Left lobe of liver (tissue), 2 donors: Measurements from ENCODE around the gene DGLUCY. TPM values are rescaled to one million over a fixed set of nuclear protein-coding genes. Genes with fewer than 3 reads are reported as not detected.
"Not testable (repeated sequence)": the region's sequence is repeated elsewhere in the genome, so short reads cannot be mapped to it uniquely, and the experiment has no call there.

Experiments
- ATAC-seq: fragments of 200-7000 bp; cut with Tn5 transposase; one replicate; pipeline ENCODE4 v1.9.1; 2020; ENCODE audit warnings: mild to moderate bottlenecking, moderate library complexity
- DNase-seq: peaks from one replicate; pipeline ENCODE4 v3.0.0-alpha.2; 2020; ENCODE audit warnings: low spot score
- total RNA-seq: library from RNA; stranded (reverse); gene quantifications from one replicate; pipeline ENCODE4 v1.2.1, GENCODE V29; 2021
- donor health status: DM: no; HTN: no; CAD: no; lungs with moderate emphysema.
- donor health status: DM: no; HTN: yes; CAD: no.

The DGLUCY gene
- total RNA-seq, 1 donor from 2014 or later, result 53.1 TPM

- ATAC-seq (no peak), DNase-seq (no peak)
These were observed 10.8 kb upstream of the DGLUCY start for GRCh38 chr14:91103116-91103515.

GRCh38 chr14:91108941-91109611 is 4.8 kb upstream of the DGLUCY start:
- ATAC-seq, result no peak
- no peak for DNase-seq

GRCh38 chr14:91111443-91111842 is 2.4 kb upstream of the DGLUCY start:
- ATAC-seq (no peak), DNase-seq (no peak)

- ATAC-seq (no peak), DNase-seq (no peak)
These were observed 1.7 kb upstream of the DGLUCY start for GRCh38 chr14:91112194-91112593.

GRCh38 chr14:91114079-91115065 is 499 bp downstream of the DGLUCY start:
- DNase-seq, result peak; percentile 73

GRCh38 chr14:91115986-91116770 is 2.3 kb downstream of the DGLUCY start:
- ATAC-seq (no peak), DNase-seq (no peak)

More at GRCh38 chr14:91114079-91115065, 499 bp downstream of the DGLUCY start:
- peak; percentile 83 for ATAC-seq

- DNase-seq (no peak), ATAC-seq (no peak)
These were observed 3.2 kb downstream of the DGLUCY start for GRCh38 chr14:91116913-91117588.

- ATAC-seq, result no peak
These were observed 4.1 kb downstream of the DGLUCY start for GRCh38 chr14:91117960-91118359.

GRCh38 chr14:91118511-91119068 is 4.7 kb downstream of the DGLUCY start:
- DNase-seq, result no peak
- no peak for ATAC-seq

More at GRCh38 chr14:91117960-91118359, 4.1 kb downstream of the DGLUCY start:
- DNase-seq, result no peak

GRCh38 chr14:91119556-91120311 is 5.9 kb downstream of the DGLUCY start:
- no peak for ATAC-seq
- DNase-seq, result no peak

GRCh38 chr14:91123201-91123600 is 9.3 kb downstream of the DGLUCY start:
- ATAC-seq (no peak), DNase-seq (no peak)

GRCh38 chr14:91124406-91125270 is 10.8 kb downstream of the DGLUCY start:
- ATAC-seq, result peak; percentile 79

GRCh38 chr14:91125271-91125660 is 11.4 kb downstream of the DGLUCY start:
- no peak for DNase-seq
- ATAC-seq, result peak; percentile 57

More at GRCh38 chr14:91124406-91125270, 10.8 kb downstream of the DGLUCY start:
- DNase-seq, result not testable (repeated sequence)

- DNase-seq, result no peak
- no peak for ATAC-seq
These were observed 11.9 kb downstream of the DGLUCY start for GRCh38 chr14:91125801-91126200.

GRCh38 chr14:91126761-91127160 is 12.9 kb downstream of the DGLUCY start:
- no peak for ATAC-seq
- no peak for DNase-seq

- ATAC-seq, result peak; percentile 79
These were observed 13.5 kb downstream of the DGLUCY start for GRCh38 chr14:91127401-91127801.

GRCh38 chr14:91127924-91128323 is 14.1 kb downstream of the DGLUCY start:
- no peak for DNase-seq
- no peak for ATAC-seq

More at GRCh38 chr14:91127401-91127801, 13.5 kb downstream of the DGLUCY start:
- peak; percentile 84 for DNase-seq

- no peak for DNase-seq
- no peak for ATAC-seq
These were observed 14.8 kb downstream of the DGLUCY start for GRCh38 chr14:91128699-91129098.
